Measurements from ENCODE around the gene ABHD1. TPM values are rescaled to one million over a fixed set of nuclear protein-coding genes. Genes with fewer than 3 reads are reported as not detected.
A peak's percentile ranks its signal among the peaks of the same experiment; 100 is the strongest.

The ABHD1 gene
- total and polyA plus RNA-seq, 2 donors (not counting 1 experiment from before 2014, with no cell fraction given) = 0.08 to 0.17 TPM

DNA sequence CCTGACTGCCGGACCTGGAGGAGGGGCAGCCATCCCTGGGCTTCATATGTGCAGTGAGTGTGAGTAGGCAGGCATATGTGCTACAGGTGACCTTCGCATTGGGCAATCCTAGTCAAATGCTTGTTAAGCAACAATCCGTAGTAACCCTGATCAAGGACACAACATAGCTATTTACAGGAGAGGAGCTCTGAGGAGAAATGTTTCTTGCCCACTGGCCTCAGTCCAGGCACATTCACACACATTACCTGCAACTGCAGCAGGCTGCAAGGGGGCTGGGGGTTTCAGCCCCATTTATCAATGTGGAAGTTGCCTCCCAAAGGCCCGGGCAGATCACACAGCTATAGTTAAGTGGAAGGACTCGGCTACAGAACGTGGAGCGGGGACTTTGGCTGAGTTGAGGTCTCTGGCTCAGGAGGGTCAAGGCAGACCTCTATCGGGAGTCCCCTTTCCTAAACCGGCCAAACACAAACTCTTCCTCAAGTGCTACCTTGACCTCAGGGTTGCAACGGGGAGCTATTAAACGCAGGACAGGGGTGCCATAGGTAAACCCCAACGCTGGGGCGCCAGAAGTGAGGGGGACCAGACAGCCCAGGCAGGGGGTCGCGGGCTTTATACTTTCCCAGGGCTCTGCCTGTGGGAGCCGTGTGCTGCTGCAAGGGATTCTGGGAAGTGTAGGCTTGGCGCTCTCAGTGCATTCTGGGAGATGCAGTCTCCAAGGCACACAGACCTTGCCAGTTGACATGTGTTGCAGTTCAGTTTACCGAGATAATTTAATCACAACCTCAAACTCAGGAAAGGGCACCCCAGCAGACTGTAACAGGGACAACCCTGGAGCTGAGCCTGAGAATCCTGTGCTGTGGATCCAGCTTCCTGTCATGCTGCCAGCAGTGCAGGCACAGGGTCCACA lies 27.6 kb upstream of the ABHD1 start:
- H3K4me3 ChIP-seq (replicated peaks in 1 of 4; ENCODE audit: control extremely low read depth in 1 of 4, insufficient read depth in 1 of 4, low read depth in 3 of 4, low read length in 4 of 4) = peak overlapping the region in 2 of 4 experiments; percentile 34 to 38
- peak; percentile 42 to 63 for DNase-seq (ENCODE audit: low read depth in 2 of 2)

GRCh38 chr2:27096748-27097297 lies 26.8 kb upstream of the ABHD1 start:
- no peak overlapping the region for H3K4me3 ChIP-seq (replicated peaks in 1 of 4; ENCODE audit: control extremely low read depth in 1 of 4, insufficient read depth in 1 of 4, low read depth in 3 of 4, low read length in 4 of 4)
- H4K20me1 ChIP-seq (ENCODE audit: control insufficient read depth, extremely low read depth, insufficient read depth, low read length) = no peaks in the 10 kb centered on the region
- H3K27ac ChIP-seq (ENCODE audit: insufficient read depth, low read length) = no peak overlapping the region
- no peaks in the 10 kb centered on the region for H3K4me1 ChIP-seq (ENCODE audit: control insufficient read depth, extremely low read depth, insufficient read depth, low read length)
- H3K36me3 ChIP-seq (ENCODE audit: control insufficient read depth, insufficient read depth, low read length) = no peaks in the 10 kb centered on the region
- H3K9ac ChIP-seq (ENCODE audit: insufficient read depth, low read length) = no peak overlapping the region
- no peaks in the 10 kb centered on the region for H3K79me2 ChIP-seq (ENCODE audit: control insufficient read depth, insufficient read depth, low read length)
- no peaks in the 10 kb centered on the region for H3K9me3 ChIP-seq (ENCODE audit: control insufficient read depth, insufficient read depth, low read depth, low read length)
- DNase-seq (ENCODE audit: low read depth in 2 of 2) = no peak
- no peak overlapping the region for H3K4me2 ChIP-seq (ENCODE audit: extremely low read depth, insufficient read depth, low read length)
- TF ChIP-seq EZH2 (IDR thresholded peaks at IDR 0.05; ENCODE audit: low read length, missing control alignments) (no peak), CTCF (conservative IDR thresholded peaks at IDR 0.05 in 1 of 2, IDR thresholded peaks at IDR 0.05 in 1 of 2; ENCODE audit: low read depth in 1 of 2, low read length in 2 of 2) (no peak)
- H3K27me3 ChIP-seq (ENCODE audit: control insufficient read depth, insufficient read depth, low read length) = no peaks in the 10 kb centered on the region
- H2AFZ ChIP-seq (ENCODE audit: low read length) = no peak overlapping the region

More for the DNA sequence above, 27.6 kb upstream of the ABHD1 start:
- no peaks in the 10 kb centered on the region for H3K36me3 ChIP-seq (ENCODE audit: control insufficient read depth, insufficient read depth, low read length)
- TF ChIP-seq CTCF (conservative IDR thresholded peaks at IDR 0.05 in 1 of 2, IDR thresholded peaks at IDR 0.05 in 1 of 2; ENCODE audit: low read depth in 1 of 2, low read length in 2 of 2) (no peak), EZH2 (IDR thresholded peaks at IDR 0.05; ENCODE audit: low read length, missing control alignments) (no peak)
- H3K27me3 ChIP-seq (ENCODE audit: control insufficient read depth, insufficient read depth, low read length) = no peaks in the 10 kb centered on the region
- H3K27ac ChIP-seq (ENCODE audit: insufficient read depth, low read length) = no peak overlapping the region
- no peaks in the 10 kb centered on the region for H4K20me1 ChIP-seq (ENCODE audit: control insufficient read depth, extremely low read depth, insufficient read depth, low read length)
- H3K4me2 ChIP-seq (ENCODE audit: extremely low read depth, insufficient read depth, low read length) = peak overlapping the region; percentile 44
- no peaks in the 10 kb centered on the region for H3K79me2 ChIP-seq (ENCODE audit: control insufficient read depth, insufficient read depth, low read length)
- H3K9me3 ChIP-seq (ENCODE audit: control insufficient read depth, insufficient read depth, low read depth, low read length) = no peaks in the 10 kb centered on the region
- peak overlapping the region; percentile 37 for H2AFZ ChIP-seq (ENCODE audit: low read length)
- no peaks in the 10 kb centered on the region for H3K4me1 ChIP-seq (ENCODE audit: control insufficient read depth, extremely low read depth, insufficient read depth, low read length)
- H3K9ac ChIP-seq (ENCODE audit: insufficient read depth, low read length) = no peak overlapping the region

DNA sequence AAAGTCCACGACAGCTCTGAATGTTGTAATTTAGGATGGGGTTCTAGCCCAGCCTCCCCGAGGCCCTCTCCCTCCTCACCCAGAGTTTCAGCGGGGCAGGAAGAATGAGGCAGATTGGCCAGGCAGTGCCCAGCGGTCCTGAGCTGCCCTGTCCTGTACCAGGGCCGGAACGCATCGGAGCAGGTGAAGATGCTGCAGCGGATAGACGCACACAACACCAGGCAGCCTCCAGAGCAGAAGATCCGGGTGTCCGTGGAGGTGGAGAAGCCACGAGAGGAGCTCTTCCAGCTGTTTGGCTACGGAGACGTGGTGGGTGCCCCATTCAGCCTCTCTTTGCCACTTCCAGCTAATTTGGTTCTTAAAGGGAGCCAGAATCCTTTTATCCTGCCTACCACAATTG lies 26.3 kb upstream of the ABHD1 start:
- H3K27me3 ChIP-seq (ENCODE audit: control insufficient read depth, insufficient read depth, low read length) = no peaks in the 10 kb centered on the region
- no peaks in the 10 kb centered on the region for H3K9me3 ChIP-seq (ENCODE audit: control insufficient read depth, insufficient read depth, low read depth, low read length)
- no peaks in the 10 kb centered on the region for H4K20me1 ChIP-seq (ENCODE audit: control insufficient read depth, extremely low read depth, insufficient read depth, low read length)
- TF ChIP-seq CTCF (conservative IDR thresholded peaks at IDR 0.05 in 1 of 2, IDR thresholded peaks at IDR 0.05 in 1 of 2; ENCODE audit: low read depth in 1 of 2, low read length in 2 of 2) (no peak), EZH2 (IDR thresholded peaks at IDR 0.05; ENCODE audit: low read length, missing control alignments) (no peak)
- DNase-seq (ENCODE audit: low read depth in 2 of 2) = no peak
- H3K4me3 ChIP-seq (replicated peaks in 1 of 4; ENCODE audit: control extremely low read depth in 1 of 4, insufficient read depth in 1 of 4, low read depth in 3 of 4, low read length in 4 of 4) = no peak overlapping the region
- H3K4me2 ChIP-seq (ENCODE audit: extremely low read depth, insufficient read depth, low read length) = no peak overlapping the region
- H2AFZ ChIP-seq (ENCODE audit: low read length) = no peak overlapping the region
- no peaks in the 10 kb centered on the region for H3K36me3 ChIP-seq (ENCODE audit: control insufficient read depth, insufficient read depth, low read length)
- no peak overlapping the region for H3K27ac ChIP-seq (ENCODE audit: insufficient read depth, low read length)
- H3K4me1 ChIP-seq (ENCODE audit: control insufficient read depth, extremely low read depth, insufficient read depth, low read length) = no peaks in the 10 kb centered on the region
- H3K79me2 ChIP-seq (ENCODE audit: control insufficient read depth, insufficient read depth, low read length) = no peaks in the 10 kb centered on the region
- no peak overlapping the region for H3K9ac ChIP-seq (ENCODE audit: insufficient read depth, low read length)
